Measurements from ENCODE around the gene MYOG. TPM values are rescaled to one million over a fixed set of nuclear protein-coding genes. Genes with fewer than 3 reads are reported as not detected.
A peak's percentile ranks its signal among the peaks of the same experiment; 100 is the strongest.

MYOG gene
- total and polyA plus RNA-seq, 9 donors: 371 to 519 (median 463) TPM

DNA sequence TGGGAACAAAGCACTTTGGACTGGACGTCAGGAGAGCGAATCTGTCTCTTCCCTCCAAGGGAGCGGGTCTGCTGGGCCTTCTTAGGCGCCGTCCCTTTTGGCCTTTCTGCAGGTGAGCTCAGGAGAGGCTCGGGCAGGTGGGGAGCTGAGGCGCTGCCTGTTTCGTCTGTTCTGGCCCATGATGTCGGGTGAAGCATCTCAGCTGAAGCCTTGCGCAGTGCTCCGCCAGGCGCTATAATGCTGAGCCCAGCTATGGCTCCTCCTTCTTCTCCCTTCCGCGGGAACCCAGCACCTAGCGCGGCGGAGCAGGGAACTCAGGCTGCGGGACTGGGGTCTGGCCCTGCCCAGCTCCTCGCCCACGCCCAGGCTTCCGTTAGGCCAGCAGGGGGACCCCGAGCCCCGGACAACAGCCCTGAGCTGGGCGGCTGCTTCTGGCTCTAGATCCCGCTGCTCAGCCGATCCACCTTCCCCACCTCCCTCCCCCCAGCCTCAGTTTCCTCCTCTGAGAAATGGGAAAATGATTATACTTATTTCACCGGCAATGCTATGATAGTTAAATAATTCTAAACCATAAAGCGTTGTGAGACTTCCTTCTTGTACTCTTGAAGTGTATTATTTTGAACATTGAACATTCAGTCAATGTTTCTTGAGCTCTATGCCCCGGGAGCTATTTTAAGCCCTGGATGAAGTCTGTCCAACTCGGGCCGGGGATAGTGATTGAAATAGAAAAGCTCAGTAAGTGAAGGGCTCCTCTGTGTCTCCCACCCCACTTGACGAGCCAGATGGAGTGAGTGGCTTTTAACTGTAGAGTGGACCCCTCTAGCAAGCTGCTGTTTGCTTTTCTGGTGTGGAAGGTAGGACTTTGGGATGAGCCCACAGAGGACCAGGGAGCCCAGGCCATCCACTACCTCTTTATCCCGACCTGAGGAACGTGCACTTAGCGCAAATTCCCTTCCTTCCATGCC is 32.1 kb upstream of the MYOG start:
- Histone ChIP-seq H3K36me3 (ENCODE audit: control insufficient read depth, insufficient read depth, low read length) (no peaks in the 10 kb centered on the region), H3K27me3 (ENCODE audit: control insufficient read depth, insufficient read depth, low read length) (peaks cover 42% of the 10 kb centered on the region), H3K4me3 (ENCODE audit: low read length) (no peak overlapping the region), H3K27ac (ENCODE audit: low read length) (no peak overlapping the region), H3K9me3 (replicated peaks; ENCODE audit: control insufficient read depth, low read depth, low read length) (no peaks in the 10 kb centered on the region), H3K4me1 (ENCODE audit: control insufficient read depth, insufficient read depth, low read length) (peaks cover 33% of the 10 kb centered on the region)
- WGBS (ENCODE audit: insufficient coverage): 20% methylated on average over 23 of the region's 35 CpGs
- DNase-seq: peak; percentile 77

DNA sequence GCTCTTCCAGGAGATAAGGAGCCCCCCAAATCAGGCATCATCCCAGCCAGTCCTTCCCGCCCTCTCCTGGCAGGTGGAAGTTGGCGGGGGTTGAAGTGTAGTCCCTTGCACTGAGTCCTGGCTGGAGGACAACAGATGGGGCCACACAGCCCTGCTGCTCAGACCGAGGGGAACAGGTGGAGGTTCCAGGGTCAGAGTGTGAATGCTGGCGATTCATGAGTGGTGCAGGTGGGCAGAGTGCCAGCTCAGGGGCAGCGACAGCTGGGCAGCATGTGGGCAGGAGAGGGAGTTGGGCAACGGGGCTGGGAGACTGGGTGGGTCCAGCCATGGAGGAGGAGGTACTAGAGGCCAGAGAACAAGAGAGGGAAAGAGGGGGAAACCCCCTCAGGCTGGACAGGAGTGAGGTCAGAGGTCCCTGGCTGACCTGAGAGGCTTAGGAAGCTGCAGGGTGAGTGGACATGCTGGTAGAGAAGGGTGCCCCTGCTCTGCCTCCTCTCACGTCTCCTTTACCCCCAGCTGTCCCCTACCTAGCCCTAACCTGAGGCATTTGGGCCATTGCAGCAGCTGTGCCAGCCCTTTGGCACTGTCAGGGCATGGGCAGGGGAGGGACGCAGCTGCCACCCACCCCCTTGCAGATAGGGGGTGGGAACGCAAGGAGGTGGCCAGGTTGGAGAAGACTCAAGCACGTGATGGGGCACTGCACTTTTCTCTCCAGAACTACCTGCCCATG is 30.4 kb upstream of the MYOG start:
- peak overlapping the region; percentile 67 for H3K27ac ChIP-seq (ENCODE audit: low read length)

GRCh38 chr1:203114202-203114601 is 28.4 kb upstream of the MYOG start:
- H3K4me3 ChIP-seq (ENCODE audit: low read length): no peak overlapping the region

More for the DNA sequence above, 30.4 kb upstream of the MYOG start:
- no peaks in the 10 kb centered on the region for H3K9me3 ChIP-seq (replicated peaks; ENCODE audit: control insufficient read depth, low read depth, low read length)
- DNase-seq: peak; percentile 88
- no peaks in the 10 kb centered on the region for H3K36me3 ChIP-seq (ENCODE audit: control insufficient read depth, insufficient read depth, low read length)
- no peak overlapping the region for H3K4me3 ChIP-seq (ENCODE audit: low read length)
- peaks cover 33% of the 10 kb centered on the region for H3K27me3 ChIP-seq (ENCODE audit: control insufficient read depth, insufficient read depth, low read length)
- WGBS (ENCODE audit: insufficient coverage): 60% methylated on average over 5 of the region's 10 CpGs
- H3K4me1 ChIP-seq (ENCODE audit: control insufficient read depth, insufficient read depth, low read length): peaks cover 33% of the 10 kb centered on the region

GRCh38 chr1:203113308-203113707 is 27.5 kb upstream of the MYOG start:
- H3K36me3 ChIP-seq (ENCODE audit: control insufficient read depth, insufficient read depth, low read length): no peaks in the 10 kb centered on the region
- 72% methylated on average over 4 of the region's 4 CpGs for WGBS (ENCODE audit: insufficient coverage)

More at GRCh38 chr1:203114202-203114601, 28.4 kb upstream of the MYOG start:
- 56% methylated on average over 6 of the region's 7 CpGs for WGBS (ENCODE audit: insufficient coverage)
- no peaks in the 10 kb centered on the region for H3K9me3 ChIP-seq (replicated peaks; ENCODE audit: control insufficient read depth, low read depth, low read length)
- peaks cover 27% of the 10 kb centered on the region for H3K4me1 ChIP-seq (ENCODE audit: control insufficient read depth, insufficient read depth, low read length)
- no peak overlapping the region for H3K27ac ChIP-seq (ENCODE audit: low read length)
- H3K36me3 ChIP-seq (ENCODE audit: control insufficient read depth, insufficient read depth, low read length): no peaks in the 10 kb centered on the region
- no peak for DNase-seq
- H3K27me3 ChIP-seq (ENCODE audit: control insufficient read depth, insufficient read depth, low read length): peaks cover 22% of the 10 kb centered on the region

DNA sequence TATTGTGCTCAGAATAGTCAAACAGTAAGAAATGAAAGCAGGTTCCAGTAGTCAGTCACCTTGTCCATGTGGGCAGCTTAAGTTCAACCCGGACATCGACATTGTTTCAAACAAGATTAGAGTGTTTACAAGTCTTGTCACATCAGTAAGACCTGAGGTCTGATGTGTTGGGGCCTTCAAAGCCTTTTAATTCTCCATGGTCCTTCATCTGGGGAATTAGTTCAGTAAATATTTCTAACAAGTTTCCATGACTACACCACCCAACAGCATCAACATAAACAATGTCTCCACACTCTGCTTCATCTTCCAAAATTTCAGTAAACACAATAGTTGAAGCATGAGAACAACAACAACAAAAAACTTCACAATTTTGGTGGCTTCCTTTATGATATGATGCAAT is 26.7 kb upstream of the MYOG start:
- peak; percentile 50 for DNase-seq
- Histone ChIP-seq H3K4me3 (ENCODE audit: low read length) (no peak overlapping the region), H3K27me3 (ENCODE audit: control insufficient read depth, insufficient read depth, low read length) (peaks cover 11% of the 10 kb centered on the region), H3K36me3 (ENCODE audit: control insufficient read depth, insufficient read depth, low read length) (no peaks in the 10 kb centered on the region), H3K4me1 (ENCODE audit: control insufficient read depth, insufficient read depth, low read length) (peaks cover 15% of the 10 kb centered on the region), H3K27ac (ENCODE audit: low read length) (no peak overlapping the region), H3K9me3 (replicated peaks; ENCODE audit: control insufficient read depth, low read depth, low read length) (no peaks in the 10 kb centered on the region)
- no CpG with 5 or more reads among the region's 2 CpGs for whole genome bisulfite sequencing (ENCODE audit: insufficient coverage)

More at GRCh38 chr1:203113308-203113707, 27.5 kb upstream of the MYOG start:
- DNase-seq: no peak
- Histone ChIP-seq H3K4me3 (ENCODE audit: low read length) (no peak overlapping the region), H3K4me1 (ENCODE audit: control insufficient read depth, insufficient read depth, low read length) (peaks cover 23% of the 10 kb centered on the region), H3K9me3 (replicated peaks; ENCODE audit: control insufficient read depth, low read depth, low read length) (no peaks in the 10 kb centered on the region), H3K27ac (ENCODE audit: low read length) (no peak overlapping the region), H3K27me3 (ENCODE audit: control insufficient read depth, insufficient read depth, low read length) (peaks cover 17% of the 10 kb centered on the region)

DNA sequence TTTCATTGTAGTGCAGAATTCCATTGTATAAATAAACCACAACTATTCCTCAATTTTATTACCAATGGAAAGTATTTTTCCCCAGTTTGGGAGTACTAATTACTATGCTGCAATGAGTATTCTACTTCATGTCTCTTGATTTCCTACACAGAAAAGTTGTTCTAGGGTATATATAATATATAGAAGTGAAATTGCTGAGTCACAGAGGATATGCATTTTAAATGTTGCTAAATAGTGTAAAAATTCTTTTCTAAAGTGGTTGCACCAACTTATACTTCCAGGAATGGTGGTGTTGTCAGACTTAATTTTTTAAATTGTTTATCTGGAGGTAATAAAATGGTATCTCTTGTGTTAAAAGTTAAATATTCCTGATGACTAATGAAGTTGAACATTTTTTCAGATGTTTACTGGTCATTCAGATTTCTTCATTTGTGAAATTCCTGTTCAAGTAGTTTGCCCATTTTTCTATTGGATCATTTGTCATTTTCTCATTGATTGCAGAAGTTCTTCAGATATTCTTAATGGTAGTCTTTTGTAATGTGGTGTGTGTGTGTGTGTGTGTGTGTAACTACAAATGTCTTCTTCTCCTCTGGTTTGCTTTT is 19.1 kb upstream of the MYOG start:
- no peaks in the 10 kb centered on the region for H3K36me3 ChIP-seq (ENCODE audit: control insufficient read depth, insufficient read depth, low read length)
- no peaks in the 10 kb centered on the region for H3K27me3 ChIP-seq (ENCODE audit: control insufficient read depth, insufficient read depth, low read length)
- no peak for DNase-seq
- H3K27ac ChIP-seq (ENCODE audit: low read length): no peak overlapping the region
- peaks cover 23% of the 10 kb centered on the region for H3K4me1 ChIP-seq (ENCODE audit: control insufficient read depth, insufficient read depth, low read length)
- H3K4me3 ChIP-seq (ENCODE audit: low read length): no peak overlapping the region
- no peaks in the 10 kb centered on the region for H3K9me3 ChIP-seq (replicated peaks; ENCODE audit: control insufficient read depth, low read depth, low read length)

DNA sequence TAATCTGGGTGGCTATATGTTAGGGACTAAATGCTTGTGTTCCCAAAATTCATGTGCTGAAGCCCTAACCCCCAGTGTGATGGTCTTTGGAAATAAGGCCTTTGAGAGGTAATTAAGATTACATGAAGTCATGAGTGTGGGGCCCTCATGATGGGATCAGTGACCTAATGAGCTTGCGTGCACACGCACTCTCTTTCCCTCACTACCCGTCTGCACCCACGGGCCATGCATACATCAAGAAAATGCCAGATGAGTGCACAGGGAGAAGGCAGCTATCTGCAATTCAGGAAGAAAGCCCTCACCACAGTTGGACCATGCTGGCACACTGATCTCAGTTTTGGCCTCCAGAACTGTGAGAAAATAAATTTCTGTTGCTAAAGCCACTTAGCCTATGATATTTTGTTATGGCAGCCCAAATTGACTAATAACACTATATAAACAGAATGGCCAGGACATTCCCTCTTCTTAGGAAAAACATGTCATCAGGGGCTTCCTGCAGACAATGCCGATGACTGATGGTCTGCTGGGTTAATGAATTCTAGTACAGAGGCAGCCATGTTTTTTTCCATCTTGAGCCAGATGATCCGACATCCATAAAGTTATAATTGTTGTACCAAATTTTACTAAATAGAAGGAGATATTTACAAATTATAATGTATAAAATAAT is 18.1 kb upstream of the MYOG start:
- H3K27ac ChIP-seq (ENCODE audit: low read length): no peak overlapping the region
- H3K9me3 ChIP-seq (replicated peaks; ENCODE audit: control insufficient read depth, low read depth, low read length): no peaks in the 10 kb centered on the region
- H3K4me1 ChIP-seq (ENCODE audit: control insufficient read depth, insufficient read depth, low read length): peaks cover 30% of the 10 kb centered on the region
- H3K27me3 ChIP-seq (ENCODE audit: control insufficient read depth, insufficient read depth, low read length): no peaks in the 10 kb centered on the region
- no peak for DNase-seq
- H3K36me3 ChIP-seq (ENCODE audit: control insufficient read depth, insufficient read depth, low read length): no peaks in the 10 kb centered on the region
- 92% methylated on average over 4 of the region's 6 CpGs for WGBS (ENCODE audit: insufficient coverage)
- no peak overlapping the region for H3K4me3 ChIP-seq (ENCODE audit: low read length)

- Histone ChIP-seq H3K4me1 (ENCODE audit: control insufficient read depth, insufficient read depth, low read length) (peaks cover 35% of the 10 kb centered on the region), H3K36me3 (ENCODE audit: control insufficient read depth, insufficient read depth, low read length) (no peaks in the 10 kb centered on the region), H3K27me3 (ENCODE audit: control insufficient read depth, insufficient read depth, low read length) (no peaks in the 10 kb centered on the region), H3K27ac (ENCODE audit: low read length) (no peak overlapping the region), H3K4me3 (ENCODE audit: low read length) (no peak overlapping the region), H3K9me3 (replicated peaks; ENCODE audit: control insufficient read depth, low read depth, low read length) (no peaks in the 10 kb centered on the region)
- 18% methylated on average over 4 of the region's 4 CpGs for WGBS (ENCODE audit: insufficient coverage)
- DNase-seq: peak; percentile 43
Measured at GRCh38 chr1:203103216-203103615, 17.4 kb upstream of the MYOG start.

- WGBS (ENCODE audit: insufficient coverage): 63% methylated on average over 6 of the region's 6 CpGs
- DNase-seq: no peak
- Histone ChIP-seq H3K9me3 (replicated peaks; ENCODE audit: control insufficient read depth, low read depth, low read length) (peaks cover 2% of the 10 kb centered on the region), H3K4me1 (ENCODE audit: control insufficient read depth, insufficient read depth, low read length) (peaks cover 38% of the 10 kb centered on the region), H3K36me3 (ENCODE audit: control insufficient read depth, insufficient read depth, low read length) (no peaks in the 10 kb centered on the region), H3K27ac (ENCODE audit: low read length) (no peak overlapping the region), H3K27me3 (ENCODE audit: control insufficient read depth, insufficient read depth, low read length) (no peaks in the 10 kb centered on the region), H3K4me3 (ENCODE audit: low read length) (no peak overlapping the region)
Measured at GRCh38 chr1:203101813-203102634, 16.2 kb upstream of the MYOG start.

Measured in muscle of leg (tissue), 11 donors.